Ovary (tissue), 3 donors: ENCODE results near the gene TTC28.

Experiments
- EP300 ChIP-seq: sonication (generic); formaldehyde crosslinking; IDR thresholded peaks from one replicate; pipeline ENCODE4 v1.6.1; 2017; ENCODE audit warnings: antibody characterized with exemption
- POLR2A ChIP-seq: fragments of 450-650 bp; IDR thresholded peaks from one replicate; pipeline ENCODE4 v1.6.1; 2017; ENCODE audit warnings: antibody characterized with exemption, mild to moderate bottlenecking, moderate library complexity
- TF ChIP-seq, protein P1 (sequence below), 3 donors: fragments of 450-650 bp in 2 of 3; fragments of 200-600 bp in 1 of 3; IDR thresholded peaks; one replicate each; pipeline versions ENCODE4 v1.5.1 to v1.8.0; 2016 to 2022; ENCODE audit warnings: antibody characterized with exemption in 3 of 3, mild to moderate bottlenecking in 1 of 3
- donor health status: DM: no; HTN: no; CAD: no.

DNA sequence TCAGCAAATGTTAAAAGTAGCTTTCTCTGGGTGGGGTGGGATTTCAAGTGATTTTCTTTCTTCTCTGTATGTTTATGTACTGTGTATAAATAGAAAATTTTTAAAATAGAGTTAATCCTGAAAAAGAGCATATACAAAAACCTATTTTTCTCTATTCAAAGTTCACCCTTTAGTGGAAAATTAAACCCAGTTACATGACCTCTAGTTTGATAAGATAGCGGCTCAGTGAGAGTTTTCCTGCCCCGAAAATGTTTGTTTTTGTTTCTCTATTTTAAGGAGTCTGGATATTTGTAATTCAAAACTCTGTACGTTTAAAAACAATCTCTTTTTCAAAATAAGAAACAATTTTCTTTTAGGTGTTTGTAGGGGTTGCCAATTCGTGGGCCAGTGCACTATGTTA lies 718.5 kb downstream of the TTC28 start:
- TF ChIP-seq, protein P1, sequence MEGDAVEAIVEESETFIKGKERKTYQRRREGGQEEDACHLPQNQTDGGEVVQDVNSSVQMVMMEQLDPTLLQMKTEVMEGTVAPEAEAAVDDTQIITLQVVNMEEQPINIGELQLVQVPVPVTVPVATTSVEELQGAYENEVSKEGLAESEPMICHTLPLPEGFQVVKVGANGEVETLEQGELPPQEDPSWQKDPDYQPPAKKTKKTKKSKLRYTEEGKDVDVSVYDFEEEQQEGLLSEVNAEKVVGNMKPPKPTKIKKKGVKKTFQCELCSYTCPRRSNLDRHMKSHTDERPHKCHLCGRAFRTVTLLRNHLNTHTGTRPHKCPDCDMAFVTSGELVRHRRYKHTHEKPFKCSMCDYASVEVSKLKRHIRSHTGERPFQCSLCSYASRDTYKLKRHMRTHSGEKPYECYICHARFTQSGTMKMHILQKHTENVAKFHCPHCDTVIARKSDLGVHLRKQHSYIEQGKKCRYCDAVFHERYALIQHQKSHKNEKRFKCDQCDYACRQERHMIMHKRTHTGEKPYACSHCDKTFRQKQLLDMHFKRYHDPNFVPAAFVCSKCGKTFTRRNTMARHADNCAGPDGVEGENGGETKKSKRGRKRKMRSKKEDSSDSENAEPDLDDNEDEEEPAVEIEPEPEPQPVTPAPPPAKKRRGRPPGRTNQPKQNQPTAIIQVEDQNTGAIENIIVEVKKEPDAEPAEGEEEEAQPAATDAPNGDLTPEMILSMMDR (IDR thresholded peaks at IDR 0.05): no peak
- no peak for TF ChIP-seq POLR2A
- TF ChIP-seq EP300: no peak
